ENCODE data around the gene TECRL.

Gene TECRL

DNA sequence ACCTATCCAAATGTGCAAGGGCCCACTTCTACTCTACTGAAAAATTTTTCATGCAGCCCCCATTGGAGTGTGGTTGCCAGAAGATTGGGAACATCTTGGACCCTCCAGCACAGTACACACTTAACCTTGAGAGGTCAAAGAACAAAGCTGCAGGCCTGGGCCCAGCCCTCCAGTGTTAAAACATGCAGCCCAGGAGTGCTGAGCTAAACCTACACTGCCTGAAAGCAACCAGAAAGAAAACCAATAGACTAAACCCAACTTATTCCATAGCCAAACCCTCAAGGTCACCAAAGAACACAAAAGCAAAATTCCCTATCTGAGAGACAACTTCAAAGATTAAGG, 47.9 kb downstream of the TECRL start:
- no peak for DNase-seq (ENCODE audit: insufficient read length, low spot score)
- TF ChIP-seq, protein P1, sequence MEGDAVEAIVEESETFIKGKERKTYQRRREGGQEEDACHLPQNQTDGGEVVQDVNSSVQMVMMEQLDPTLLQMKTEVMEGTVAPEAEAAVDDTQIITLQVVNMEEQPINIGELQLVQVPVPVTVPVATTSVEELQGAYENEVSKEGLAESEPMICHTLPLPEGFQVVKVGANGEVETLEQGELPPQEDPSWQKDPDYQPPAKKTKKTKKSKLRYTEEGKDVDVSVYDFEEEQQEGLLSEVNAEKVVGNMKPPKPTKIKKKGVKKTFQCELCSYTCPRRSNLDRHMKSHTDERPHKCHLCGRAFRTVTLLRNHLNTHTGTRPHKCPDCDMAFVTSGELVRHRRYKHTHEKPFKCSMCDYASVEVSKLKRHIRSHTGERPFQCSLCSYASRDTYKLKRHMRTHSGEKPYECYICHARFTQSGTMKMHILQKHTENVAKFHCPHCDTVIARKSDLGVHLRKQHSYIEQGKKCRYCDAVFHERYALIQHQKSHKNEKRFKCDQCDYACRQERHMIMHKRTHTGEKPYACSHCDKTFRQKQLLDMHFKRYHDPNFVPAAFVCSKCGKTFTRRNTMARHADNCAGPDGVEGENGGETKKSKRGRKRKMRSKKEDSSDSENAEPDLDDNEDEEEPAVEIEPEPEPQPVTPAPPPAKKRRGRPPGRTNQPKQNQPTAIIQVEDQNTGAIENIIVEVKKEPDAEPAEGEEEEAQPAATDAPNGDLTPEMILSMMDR (IDR thresholded peaks at IDR 0.05; ENCODE audit: insufficient read depth, missing control alignments) = no peak
- FAIRE-seq = no peak

DNA sequence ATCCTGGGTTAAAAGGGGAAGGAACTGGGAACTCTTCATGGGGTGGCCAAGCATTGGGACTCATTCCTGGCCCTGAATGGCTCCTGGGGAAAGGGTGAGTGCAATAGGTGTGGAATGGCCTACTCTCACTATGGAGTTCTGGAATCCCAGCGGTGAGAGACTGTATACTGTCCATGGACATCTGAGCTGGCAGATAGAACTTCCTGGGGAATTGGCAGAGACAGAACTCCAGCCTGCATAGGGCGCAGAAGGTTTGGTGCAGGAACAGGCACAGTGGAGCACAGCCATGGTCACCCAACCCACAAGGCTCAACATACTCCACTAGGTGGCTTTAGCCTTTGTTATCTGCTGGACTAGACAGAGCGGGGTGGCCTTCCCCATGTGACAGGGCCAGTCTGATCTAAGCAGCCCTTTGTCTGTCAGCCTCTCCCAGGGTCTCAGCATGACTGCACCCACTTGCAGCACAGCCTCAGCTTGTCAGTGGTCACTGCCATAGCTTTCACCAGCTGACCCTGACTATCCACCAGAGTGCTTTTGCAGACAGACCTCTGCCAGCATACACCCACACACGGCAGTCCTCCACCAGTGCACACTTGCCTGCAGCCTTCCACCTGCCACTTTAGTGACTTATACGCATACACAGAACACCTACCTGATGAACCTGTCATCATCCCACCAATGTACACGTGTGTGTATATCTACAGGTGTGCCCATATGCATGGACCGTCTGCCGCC, 48.4 kb downstream of the TECRL start:
- DNase-seq (ENCODE audit: insufficient read length, low spot score) (no peak), FAIRE-seq (no peak)

DNA sequence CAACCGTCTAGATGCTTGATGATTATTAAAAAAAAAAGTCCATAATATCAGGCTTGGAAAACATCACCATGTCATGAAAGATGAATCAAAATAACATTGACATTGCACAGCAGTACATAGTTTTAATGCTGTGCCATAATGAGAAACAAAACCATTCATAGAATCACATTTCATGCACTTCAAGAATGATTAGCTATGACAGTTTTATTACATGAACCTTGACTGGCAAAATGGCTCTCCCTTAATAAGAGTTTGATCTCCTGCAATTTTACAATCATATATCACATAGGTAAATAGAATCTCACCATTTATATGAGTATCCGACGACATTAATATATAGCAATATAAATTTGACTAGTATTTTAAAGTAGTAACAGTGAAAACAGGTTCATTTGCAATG, 49.8 kb downstream of the TECRL start:
- FAIRE-seq (no peak), DNase-seq (ENCODE audit: insufficient read length, low spot score) (no peak)
- TF ChIP-seq, protein P1 (IDR thresholded peaks at IDR 0.05; ENCODE audit: insufficient read depth, missing control alignments) = no peak

More for the DNA sequence above, 48.4 kb downstream of the TECRL start:
- TF ChIP-seq, protein P1 (IDR thresholded peaks at IDR 0.05; ENCODE audit: insufficient read depth, missing control alignments) = no peak

DNA sequence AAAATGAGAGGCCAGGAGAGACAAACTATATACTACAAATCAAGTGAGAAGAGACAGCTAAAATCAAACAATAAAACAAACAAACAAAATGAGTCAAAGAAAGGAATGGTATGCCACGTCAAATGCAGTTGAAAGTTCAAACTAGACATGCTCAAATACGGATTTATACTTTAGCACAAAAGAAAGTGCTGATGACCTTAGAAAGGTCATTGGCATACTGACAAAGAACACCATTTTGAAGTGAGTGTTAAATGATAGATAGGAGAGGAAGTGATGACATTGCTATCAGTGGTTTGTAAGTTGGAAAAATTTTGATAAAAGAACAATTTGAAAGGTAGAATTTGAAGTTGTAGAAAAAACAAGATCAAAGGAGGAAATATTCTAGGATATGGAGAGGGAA, 55.3 kb downstream of the TECRL start:
- FAIRE-seq = no peak
- TF ChIP-seq, protein P1 (IDR thresholded peaks at IDR 0.05; ENCODE audit: insufficient read depth, missing control alignments) = no peak
- DNase-seq (ENCODE audit: insufficient read length, low spot score) = no peak

DNA sequence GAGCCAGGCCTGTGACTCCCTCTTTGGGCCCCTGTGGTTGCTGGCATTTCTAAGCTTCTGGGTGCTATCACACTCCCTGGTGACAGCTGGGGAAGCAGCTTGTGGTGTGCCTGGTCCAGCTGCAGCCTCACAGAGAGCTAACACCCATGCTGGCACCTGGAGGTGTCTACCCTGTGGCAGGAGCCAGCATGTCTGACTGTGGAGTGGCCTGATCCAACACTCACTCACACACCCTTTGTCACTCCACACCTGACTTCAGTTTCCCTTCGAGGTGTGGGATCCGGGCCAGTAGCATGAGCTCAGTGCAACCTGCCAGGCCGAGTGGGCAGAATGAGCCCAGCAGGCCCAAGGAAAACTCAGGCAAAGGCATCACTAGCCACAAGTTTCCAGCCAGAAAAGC, 67.5 kb downstream of the TECRL start:
- TF ChIP-seq, protein P1 (IDR thresholded peaks at IDR 0.05; ENCODE audit: insufficient read depth, missing control alignments) = no peak
- DNase-seq (ENCODE audit: insufficient read length, low spot score) (no peak), FAIRE-seq (no peak)

DNA sequence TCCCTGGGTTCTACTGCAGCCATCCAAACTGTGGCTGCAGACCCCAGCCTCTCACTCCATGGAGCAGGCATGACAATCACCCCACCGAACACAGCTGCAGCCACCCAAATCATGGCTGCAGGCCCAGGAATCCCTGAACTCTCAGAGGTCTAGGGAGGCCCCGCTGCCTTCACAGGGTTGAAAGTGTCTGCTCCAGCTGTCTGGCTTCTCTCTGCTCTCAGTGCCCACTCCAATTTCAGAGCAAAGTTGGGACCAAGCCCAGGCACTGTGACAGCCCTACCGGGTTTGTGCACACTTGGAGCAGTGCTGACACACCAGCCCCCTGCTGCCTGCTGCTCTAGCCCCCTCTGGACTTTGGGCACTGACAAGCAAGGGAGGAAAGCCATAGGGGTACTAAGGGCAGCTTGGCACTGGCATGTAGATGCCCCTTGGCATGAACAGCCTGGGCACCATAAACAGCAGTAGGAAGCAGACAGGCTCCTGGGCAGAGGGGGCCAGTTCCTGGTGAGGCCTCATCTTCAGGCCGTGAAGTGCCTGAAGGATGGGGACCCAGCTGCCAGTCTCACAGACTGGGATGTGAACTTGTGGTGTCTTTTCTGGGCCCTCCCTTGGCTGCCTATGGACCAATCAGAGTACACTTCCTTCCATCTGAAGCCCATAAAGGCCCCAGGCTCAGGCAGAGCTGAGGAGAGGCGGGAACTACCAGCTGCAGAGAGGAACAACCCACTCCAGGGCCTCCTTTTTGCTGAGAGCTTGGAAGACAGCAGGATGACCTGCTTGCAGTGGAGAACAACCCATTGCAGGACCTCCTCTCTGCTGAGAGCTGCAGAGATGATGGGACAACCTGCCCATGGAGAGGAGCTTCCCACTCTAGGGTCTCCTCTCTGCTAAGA, 68.8 kb downstream of the TECRL start:
- DNase-seq (ENCODE audit: insufficient read length, low spot score) = no peak
- FAIRE-seq = no peak
- TF ChIP-seq, protein P1 (IDR thresholded peaks at IDR 0.05; ENCODE audit: insufficient read depth, missing control alignments) = no peak

DNA sequence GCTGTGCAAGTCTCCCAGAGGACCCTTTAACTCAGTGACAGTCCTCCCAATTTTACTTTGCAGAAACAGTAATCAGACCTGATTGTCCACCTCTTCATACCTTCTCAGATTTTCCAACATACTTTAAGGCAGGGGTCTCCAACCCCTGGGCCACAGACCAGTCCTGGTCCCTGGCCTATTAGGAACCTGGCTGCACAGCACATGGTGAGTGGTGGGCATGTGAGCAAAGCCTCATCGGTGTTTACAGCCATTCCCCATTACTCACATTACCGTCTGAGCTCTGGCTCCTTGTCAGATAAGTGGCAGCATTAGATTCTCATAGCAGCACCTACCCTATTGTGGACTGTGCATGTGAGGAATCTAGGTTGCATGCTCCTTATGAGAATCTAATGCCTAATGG, 74.3 kb downstream of the TECRL start:
- FAIRE-seq = no peak

More for the DNA sequence above, 74.3 kb downstream of the TECRL start:
- DNase-seq (ENCODE audit: insufficient read length, low spot score) = no peak
- TF ChIP-seq, protein P1 (IDR thresholded peaks at IDR 0.05; ENCODE audit: insufficient read depth, missing control alignments) = no peak

All from D721Med (cell line).